Measurements from ENCODE around the gene PNKD. TPM values are rescaled to one million over a fixed set of nuclear protein-coding genes. Genes with fewer than 3 reads are reported as not detected.
A peak's percentile ranks its signal among the peaks of the same experiment; 100 is the strongest.

The PNKD gene, protein sequence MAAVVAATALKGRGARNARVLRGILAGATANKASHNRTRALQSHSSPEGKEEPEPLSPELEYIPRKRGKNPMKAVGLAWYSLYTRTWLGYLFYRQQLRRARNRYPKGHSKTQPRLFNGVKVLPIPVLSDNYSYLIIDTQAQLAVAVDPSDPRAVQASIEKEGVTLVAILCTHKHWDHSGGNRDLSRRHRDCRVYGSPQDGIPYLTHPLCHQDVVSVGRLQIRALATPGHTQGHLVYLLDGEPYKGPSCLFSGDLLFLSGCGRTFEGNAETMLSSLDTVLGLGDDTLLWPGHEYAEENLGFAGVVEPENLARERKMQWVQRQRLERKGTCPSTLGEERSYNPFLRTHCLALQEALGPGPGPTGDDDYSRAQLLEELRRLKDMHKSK
- total RNA-seq (2014; rRNA removed; shearing (Covaris generic)) = 41.6 and 42.2 TPM in 2 replicates
- polyA plus RNA-seq (2015; cell fraction: cytosol; rRNA removed) = 28.0 and 35.4 TPM in 2 replicates
- polyA plus RNA-seq (2015; cell fraction: nucleus; rRNA removed) = 16.6 and 18.6 TPM in 2 replicates

- DNase-seq (ENCODE audit: low read depth) = peak; percentile 100
Observed at GRCh38 chr2:218269900-218270720, at the start of gene PNKD, which contains the start of gene AAMP. TSS of gene PNKD (plus strand) at chr2:218270519. CDS start at chr2:218270536, 17 bp downstream. TSS of gene AAMP (minus strand) at chr2:218270137. CDS start at chr2:218270086, 51 bp downstream.

- DNase-seq (ENCODE audit: low read depth) = no peak
Observed at GRCh38 chr2:218221000-218221399, 49.3 kb upstream of the PNKD start.

- no peak for DNase-seq (ENCODE audit: low read depth)
Observed at GRCh38 chr2:218223046-218223445, 47.3 kb upstream of the PNKD start.

DNA sequence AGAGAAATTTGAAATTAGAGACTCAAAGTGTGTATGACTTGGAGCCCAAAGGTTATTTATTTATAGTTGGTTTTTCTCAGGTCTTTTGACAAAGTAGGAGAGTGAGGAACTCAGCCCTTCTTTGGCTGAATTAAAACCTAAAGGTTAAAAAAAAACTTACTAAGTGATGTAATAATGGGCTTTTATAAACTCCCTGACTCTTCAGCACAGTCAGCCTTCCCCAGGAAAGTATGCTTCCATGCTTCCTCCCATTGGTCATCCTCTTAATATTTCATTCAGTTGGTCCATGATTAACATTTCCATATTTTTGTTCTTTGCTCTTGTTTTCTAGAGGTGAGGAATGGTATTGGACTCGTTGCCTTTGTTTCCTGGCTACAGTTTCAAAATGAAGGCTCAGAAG, 46.1 kb upstream of the PNKD start:
- DNase-seq (ENCODE audit: low read depth) = no peak

- DNase-seq (ENCODE audit: low read depth) = no peak
Observed at GRCh38 chr2:218226903-218227302, 43.4 kb upstream of the PNKD start.

GRCh38 chr2:218228366-218229090, 41.8 kb upstream of the PNKD start:
- DNase-seq (ENCODE audit: low read depth) = peak; percentile 41

DNA sequence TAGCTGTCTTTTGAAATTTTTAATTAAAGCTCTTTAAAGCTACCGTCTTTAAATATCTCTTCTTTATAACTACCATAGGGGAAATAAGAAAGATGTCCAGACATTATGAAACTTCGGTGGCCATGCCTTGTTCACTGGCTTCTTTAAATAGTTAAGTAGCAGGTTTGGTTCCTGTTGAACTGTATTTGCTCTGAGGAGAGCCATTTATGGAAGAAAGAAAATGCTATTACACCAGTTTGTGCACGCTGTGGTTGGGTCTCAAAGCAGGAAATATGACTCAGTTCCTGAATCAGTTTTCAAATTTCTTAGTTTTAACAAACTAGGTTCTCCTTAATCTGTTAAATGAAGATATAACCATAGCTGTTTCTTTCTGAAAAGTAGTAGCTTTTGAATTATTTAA, 41.1 kb upstream of the PNKD start:
- peak; percentile 89 for DNase-seq (ENCODE audit: low read depth)

DNA sequence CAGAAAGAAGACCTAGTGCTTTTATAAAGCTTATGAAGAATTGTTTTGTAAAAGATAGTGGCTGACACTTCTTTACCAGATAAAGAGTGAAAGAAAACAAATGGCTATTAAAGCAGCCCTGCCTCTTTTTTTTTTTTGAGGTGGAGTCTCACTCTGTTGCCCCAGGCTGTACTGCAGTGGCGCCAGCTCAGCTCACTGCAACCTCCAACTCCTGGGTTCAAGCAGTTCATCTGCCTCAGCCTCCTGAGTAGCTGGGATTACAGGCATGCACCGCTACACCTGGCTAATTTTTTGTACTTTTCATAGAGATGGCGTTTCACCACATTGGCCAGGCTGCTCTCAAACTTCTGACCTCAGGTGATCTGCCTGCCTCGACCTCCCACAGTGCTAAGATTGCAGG, 40.5 kb upstream of the PNKD start:
- DNase-seq (ENCODE audit: low read depth) = peak; percentile 72

GRCh38 chr2:218230882-218231281, 39.4 kb upstream of the PNKD start:
- DNase-seq (ENCODE audit: low read depth) = peak; percentile 34

DNA sequence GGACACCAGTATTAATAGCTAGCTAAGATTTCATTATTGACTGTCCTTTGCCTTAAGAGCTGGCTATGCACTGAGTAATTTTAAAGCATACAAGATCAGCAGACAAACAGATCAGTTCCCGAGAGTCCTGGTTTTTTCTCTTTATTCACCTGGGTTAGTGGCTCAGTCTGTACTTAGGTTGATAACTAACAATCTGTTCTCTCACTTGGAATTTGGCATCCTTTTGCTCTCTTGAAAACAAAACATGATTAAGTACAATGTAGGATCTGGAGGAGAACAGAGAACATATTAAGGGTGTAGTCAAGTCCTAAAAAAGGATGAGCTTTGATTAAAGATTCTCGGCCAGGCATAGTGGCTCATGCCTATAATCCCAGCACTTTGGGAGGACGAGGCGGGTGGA, 36.8 kb upstream of the PNKD start:
- DNase-seq (ENCODE audit: low read depth) = no peak

DNA sequence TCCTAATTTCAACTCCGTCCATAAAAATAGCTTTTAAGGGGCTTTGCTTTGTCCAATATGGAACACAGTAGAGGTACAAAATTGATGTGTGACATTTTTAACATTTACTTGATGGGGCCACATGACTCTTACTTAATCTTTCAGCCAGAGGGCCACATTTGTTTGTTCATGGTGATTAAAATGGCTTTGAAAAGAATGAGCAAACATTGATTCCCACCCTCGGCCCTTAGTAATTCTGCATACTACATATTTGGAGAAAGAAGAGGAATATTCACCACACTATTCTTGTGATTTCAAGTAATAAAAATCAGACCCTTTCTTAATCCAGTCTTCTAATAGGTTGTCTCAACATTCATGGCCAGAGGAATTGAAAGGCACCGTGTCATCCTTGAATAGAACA, 35.8 kb upstream of the PNKD start:
- no peak for DNase-seq (ENCODE audit: low read depth)

- DNase-seq (ENCODE audit: low read depth) = no peak
Observed at GRCh38 chr2:218235017-218235416, 35.3 kb upstream of the PNKD start.

- DNase-seq (ENCODE audit: low read depth) = no peak
Observed at GRCh38 chr2:218236829-218237228, 33.5 kb upstream of the PNKD start.

DNA sequence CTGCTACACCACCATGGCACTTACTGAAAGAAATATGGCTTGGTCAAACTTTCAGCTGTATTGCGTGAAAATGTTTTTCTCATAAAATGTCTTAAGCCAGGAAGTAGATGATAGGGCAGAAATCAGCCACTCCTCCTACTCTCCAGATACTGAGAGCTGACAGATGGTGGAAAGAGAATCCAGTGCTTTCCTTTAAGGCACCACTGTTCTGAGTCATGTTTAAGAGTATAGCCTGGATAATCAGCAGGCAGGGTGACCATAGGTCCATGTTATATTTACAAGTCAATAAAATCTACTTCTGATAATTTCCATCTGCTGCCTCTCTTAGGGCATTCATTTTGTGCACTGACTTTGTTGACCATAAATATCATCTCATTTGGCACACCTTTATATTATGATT, 31.4 kb upstream of the PNKD start:
- no peak for DNase-seq (ENCODE audit: low read depth)

DNA sequence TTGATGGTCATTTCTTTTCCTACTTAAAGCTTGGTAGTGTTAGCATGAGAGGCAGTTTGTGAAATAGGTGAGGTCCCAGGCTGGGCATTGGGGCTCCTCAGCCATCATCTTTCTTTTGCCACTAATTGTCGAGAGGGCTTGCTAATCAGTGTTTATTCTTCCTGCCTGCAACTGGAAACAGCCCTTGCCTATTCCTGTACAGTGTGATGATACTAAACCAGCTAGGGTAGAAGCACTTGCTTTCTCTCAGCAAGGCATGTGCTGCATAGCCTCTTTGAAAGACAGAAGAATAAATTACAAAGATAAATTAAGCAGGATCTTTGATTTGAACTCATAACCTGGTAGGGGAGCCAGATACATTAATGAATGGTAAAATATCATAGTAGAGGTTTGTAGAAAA, 26.1 kb upstream of the PNKD start:
- DNase-seq (ENCODE audit: low read depth) = no peak

DNA sequence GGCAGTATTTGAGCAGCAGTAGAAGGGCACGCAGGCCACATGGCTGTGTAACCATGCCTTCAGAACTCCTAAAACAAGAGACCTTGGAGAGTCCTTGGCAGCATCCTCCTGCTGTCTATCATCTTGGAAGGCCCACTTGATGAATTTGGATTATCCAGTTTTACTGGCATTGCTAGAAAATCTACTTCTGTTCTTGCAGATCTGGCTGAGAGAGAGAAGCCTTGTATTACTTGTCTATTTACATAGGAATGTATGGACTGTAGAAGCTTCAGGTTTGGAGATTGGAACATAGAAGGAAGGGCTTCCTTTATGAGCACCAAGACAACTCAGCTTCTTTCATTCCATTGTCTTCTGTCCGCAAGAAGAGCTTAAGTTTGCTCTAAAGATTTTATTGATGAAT, 25.7 kb upstream of the PNKD start:
- DNase-seq (ENCODE audit: low read depth) = no peak

GRCh38 chr2:218245214-218245613, 25.1 kb upstream of the PNKD start:
- no peak for DNase-seq (ENCODE audit: low read depth)

GRCh38 chr2:218249691-218250090, 20.6 kb upstream of the PNKD start:
- no peak for DNase-seq (ENCODE audit: low read depth)

GRCh38 chr2:218252509-218253231, 17.6 kb upstream of the PNKD start:
- DNase-seq (ENCODE audit: low read depth) = no peak

DNA sequence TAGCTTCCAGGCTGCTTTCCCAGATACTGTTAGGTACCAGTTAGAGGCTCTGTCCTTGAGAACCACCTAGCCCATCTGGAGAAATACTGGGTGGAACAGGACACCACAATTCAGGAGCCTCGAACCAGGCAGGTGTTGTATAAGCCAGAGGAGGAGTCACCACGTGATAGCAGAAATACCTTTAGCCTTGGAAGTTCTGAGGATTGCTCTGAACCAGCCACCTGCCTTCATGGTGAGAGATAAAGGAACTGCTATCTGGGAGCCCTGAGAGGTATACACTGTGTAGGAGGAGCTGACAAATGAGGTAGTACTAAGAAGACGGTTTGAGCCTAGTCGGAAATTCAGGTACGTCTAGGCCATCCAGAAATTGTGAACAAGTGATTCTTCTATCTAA, 17.1 kb upstream of the PNKD start:
- no peak for DNase-seq (ENCODE audit: low read depth)

DNA sequence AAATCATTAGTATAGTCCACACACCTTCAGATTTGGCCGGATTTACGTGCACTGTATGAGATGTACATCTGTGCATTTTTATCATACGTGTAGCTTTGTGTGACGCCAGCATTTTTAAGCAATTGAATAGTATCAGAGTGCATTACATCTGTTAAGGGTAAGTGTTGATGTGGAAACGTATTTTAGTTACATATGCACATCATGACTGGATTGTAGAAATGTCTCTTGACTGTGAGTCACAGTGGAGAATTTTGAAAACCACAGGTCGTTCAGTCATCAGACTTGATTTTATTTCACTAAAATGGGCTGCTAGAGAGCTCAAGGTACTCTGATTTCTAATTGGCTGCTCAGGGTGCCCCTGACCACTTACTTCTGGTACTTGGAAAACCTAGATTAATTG, 14.9 kb upstream of the PNKD start:
- DNase-seq (ENCODE audit: low read depth) = peak; percentile 34

Data from HT1080 (cell line).